Stimulated activated CD4-positive, alpha-beta T cell treated with anti-CD3 and anti-CD28 coated beads, Interleukin-1b, Interleukin-23, amount 100 ng/mL, for 4 hours (primary cell): ENCODE data around the gene GPHN.
"Not testable (repeated sequence)": the region's sequence is repeated elsewhere in the genome, so short reads cannot be mapped to it uniquely, and the experiment has no call there.

Experiments used
- DNase-seq, 2 donors: peaks; one replicate each; pipeline ENCODE4 v3.0.0-alpha.2; 2020; ENCODE audit warnings: low read depth in 2 of 2

Gene GPHN

GRCh38 chr14:66501592-66501991, 6.4 kb upstream of the GPHN start:
- no peak for DNase-seq

DNA sequence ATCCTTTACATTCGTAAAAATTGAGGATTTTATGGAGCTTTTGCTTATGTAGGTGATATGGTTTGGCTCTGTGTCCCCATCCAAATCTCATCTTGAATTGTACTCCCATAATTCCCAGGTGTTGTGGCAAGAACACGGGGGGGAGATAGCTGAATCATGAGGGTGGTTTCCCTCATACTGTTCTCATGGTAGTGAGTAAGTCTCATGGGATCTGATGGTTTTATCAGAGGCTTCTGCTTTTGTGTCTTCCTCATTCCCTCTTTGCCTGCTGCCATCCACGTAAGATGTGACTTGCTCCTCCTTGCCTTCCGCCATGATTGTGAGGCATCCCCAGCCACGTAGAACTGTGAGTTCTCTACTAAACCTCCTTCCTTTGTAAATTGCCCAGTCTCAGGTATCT, 5.1 kb upstream of the GPHN start:
- DNase-seq, result not testable (repeated sequence)

- no peak for DNase-seq
These were observed 4.4 kb upstream of the GPHN start for GRCh38 chr14:66503532-66503931.

DNA sequence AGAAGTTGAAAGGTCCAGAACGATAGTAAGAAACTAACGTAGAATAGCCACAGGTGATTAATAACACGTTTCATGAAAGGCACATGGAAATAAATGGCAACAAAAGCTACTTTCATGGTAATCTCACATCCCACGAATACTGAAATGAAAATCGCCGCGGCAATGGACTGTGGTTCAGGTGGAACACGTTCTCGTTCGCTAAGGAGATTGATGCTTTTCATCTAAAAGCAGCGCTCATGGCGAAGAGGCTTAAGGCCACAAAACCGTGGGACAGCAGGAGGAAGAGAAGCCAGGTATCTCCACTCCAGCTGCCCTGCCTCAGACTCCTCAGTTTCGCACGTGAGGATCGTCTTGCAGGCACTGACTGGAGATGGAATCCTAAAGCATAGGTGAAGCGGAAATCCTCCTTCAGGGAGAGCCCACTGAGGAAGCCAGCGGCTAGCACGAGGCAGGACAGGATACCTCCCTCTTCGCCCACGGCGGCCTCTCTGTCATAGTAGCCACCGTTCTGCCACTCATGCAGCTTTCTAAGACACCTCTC, 696 bp upstream of the GPHN start:
- DNase-seq, result no peak

- peak in 1 of 2 donors; percentile 22 for DNase-seq
These were observed 549 bp downstream of the GPHN start for GRCh38 chr14:66508547-66508845.

DNA sequence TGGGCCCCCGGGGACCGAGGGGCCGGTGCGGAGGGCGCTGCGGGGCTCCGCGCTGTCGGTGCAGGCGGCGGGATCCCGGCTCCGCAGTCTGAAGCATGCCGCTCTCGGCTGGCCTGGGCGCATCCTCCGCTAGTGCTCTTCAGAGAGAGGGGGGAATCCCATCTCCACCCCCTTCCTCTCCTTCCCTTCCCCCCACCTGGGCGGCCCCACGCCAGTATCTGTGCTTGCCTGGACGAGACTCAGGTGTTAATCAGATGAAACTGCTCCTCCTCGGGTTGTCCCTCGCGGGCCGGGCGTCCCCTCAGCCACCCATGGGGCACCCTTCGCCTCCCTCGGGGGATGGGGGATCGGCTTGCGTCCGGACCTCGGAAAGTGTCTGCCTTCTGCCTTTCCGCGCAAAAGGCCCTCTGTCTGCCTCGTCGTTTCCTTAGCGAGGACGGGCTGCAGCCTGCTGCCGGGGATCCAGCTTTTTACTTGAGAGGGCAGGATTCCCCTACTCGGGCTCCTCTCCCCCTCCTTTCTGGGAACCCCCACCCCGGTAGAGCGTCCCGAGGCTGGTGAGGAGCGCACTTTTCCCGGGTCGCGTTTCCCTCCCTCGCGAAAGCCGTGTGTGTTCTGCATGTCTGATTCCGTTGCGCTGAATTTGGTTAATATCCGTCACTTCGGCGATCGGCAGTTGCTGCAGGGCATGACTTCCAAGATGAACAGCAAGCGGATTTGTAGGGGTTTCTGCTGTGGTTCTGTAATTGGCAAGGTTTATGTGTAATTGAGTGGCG, 1.1 kb downstream of the GPHN start:
- DNase-seq, result peak; percentile 33 to 55

GRCh38 chr14:66509874-66510273, 1.9 kb downstream of the GPHN start:
- DNase-seq, result no peak

DNA sequence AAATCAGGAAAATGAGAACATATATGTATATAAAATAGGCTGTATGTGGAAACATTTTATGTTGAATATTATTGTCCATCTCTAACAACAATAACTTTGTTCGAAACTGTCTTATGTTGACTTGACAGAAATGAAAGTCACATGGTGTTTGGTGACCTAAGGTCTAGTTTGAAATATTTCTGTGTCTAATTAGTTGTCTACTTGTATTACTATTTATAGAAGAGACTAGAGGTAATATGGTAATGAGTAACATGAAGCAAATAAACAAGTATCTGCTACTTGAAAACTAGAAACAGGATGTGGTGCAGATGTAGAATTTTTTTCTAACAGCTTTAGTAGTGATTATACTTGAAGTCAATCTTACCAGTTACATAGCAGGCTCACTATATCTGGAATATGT, 3.9 kb downstream of the GPHN start:
- no peak for DNase-seq

DNA sequence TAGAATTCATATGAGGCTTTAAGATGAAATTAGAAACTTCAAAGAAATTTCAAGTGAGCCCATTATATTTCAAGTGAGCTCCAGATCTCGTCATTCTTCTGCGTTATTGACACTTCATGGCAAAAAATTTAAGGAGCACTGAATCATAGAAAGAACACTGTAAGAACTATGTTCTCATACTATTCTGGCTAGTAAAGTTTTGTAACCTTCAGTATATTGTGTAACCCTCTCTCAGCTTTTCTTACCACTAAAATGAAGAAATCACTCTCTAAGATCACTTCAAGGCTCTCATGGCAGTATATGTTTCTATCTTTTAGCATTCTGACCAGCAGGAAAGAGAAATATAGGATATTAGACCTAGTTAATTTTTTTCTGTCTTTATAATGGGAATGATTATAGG, 6.3 kb downstream of the GPHN start:
- no peak for DNase-seq

GRCh38 chr14:66530526-66530925, 22.6 kb downstream of the GPHN start:
- no peak for DNase-seq

DNA sequence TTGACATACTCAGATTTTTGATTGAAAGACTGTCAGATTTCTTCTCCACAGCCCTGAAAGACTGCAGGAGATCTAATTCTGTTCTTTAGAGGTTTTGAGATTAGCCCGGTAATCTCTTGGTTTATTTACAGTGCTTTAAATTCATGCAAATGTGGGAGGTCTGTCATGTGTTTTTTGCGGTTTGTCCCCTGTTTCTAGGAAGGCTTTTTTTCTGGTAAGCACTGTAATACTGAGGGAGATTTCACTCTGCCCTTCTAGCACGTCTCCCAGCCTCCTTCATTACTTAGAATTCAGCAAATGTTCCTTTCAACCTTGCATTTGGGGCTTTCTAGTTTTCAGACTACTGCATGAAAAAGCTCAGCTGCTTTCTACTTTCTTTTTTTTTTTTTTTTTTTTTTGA, 31.1 kb downstream of the GPHN start:
- DNase-seq, result no peak

DNA sequence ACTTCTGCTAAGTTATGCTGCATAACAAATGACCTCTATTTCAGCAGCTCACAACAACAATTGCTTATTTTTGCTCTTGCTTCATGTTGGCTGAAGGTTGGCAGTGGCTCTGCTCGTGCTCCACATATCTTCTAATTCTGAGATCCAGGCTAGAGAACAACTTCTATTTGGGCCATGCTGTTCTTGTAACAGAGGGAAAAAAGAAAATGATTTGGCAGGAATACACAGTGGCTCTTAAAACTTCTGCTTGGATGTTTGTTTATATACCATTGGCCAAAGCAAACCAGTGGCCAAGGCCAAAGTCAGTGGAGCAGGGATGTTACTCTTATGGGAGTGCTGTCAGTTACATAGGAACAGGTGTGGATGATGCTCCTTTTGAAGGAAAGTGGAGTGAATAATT, 32.1 kb downstream of the GPHN start:
- DNase-seq, result no peak

DNA sequence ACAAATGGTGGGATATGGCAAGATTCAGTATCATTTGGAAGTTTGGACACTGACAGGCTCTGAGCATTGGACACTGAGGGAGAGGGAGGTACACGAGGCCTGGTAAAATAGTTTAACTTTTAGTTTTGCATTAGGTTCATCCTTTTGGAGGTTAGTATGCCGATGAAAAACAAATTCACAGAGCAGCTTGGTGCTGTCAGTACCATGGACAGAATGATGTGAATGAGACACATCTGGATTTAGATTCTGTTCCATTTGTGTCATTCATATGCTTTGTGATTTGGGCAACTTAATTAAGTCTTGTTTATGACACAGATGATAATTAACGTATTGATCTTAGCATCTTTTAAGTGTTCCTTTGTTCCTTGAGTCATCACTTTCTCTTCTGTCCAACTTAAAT, 33.7 kb downstream of the GPHN start:
- no peak for DNase-seq

DNA sequence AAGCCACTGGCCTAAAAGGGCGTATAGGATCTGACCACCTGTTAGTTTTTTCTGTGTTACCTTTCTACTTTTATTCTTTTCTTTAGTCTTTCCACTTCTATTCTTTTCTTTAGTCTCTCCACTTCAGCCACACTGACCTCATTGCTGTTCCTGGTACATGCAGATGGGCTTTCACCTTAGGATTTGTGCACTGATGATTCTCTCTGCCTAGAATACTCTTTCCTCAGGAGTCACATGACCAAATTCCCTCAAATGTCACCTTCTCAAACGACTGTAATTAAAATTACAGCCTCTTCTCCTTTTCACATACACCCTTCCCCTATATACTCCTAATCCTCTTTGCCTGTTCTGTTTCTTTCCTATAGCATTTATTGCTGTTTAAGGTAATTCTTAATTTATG, 36.0 kb downstream of the GPHN start:
- DNase-seq, result no peak

- DNase-seq, result not testable (repeated sequence)
These were observed 37.2 kb downstream of the GPHN start for GRCh38 chr14:66545191-66545590.

GRCh38 chr14:66545751-66546150, 37.8 kb downstream of the GPHN start:
- not testable (repeated sequence) for DNase-seq

- DNase-seq, result no peak
These were observed 55.8 kb downstream of the GPHN start for GRCh38 chr14:66563731-66564130.

DNA sequence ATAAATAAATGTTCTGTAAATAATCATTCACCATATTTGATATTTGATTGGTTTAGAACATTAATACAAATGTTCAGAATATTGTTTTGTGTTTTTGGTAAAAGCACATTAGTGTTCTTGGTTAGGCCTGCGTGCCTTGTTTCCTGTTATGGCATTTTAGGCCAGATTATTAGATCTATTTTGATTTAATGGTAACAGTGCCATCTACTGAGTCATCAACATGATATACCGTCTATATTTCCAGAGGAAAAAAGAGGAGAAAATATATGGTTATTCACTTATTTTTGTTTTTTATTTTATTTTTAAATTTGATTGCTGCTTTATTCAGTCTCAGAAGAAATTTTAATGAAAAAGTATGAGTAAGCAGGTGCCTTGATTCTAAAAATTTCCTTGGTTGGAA, 60.3 kb downstream of the GPHN start:
- no peak for DNase-seq

DNA sequence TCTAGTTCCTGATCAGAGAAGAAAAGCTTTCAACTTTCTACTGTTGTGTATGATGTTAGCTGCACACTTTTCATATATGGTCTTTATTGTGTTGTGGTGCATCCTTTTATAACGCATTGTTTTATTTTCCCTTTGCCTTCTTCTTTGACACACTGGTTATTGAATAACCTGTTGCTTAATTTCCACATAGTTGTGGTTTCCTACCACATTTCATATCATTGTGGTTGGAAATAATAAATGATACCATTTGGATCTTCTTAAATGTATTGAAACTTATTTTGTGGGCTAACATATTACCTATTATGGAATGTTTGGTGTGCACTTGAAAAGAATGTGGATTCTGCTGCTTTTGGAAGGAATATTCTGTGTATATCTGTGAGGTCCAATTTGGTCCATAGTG, 64.9 kb downstream of the GPHN start:
- no peak for DNase-seq

- no peak for DNase-seq
These were observed 67.1 kb downstream of the GPHN start for GRCh38 chr14:66575014-66575413.

DNA sequence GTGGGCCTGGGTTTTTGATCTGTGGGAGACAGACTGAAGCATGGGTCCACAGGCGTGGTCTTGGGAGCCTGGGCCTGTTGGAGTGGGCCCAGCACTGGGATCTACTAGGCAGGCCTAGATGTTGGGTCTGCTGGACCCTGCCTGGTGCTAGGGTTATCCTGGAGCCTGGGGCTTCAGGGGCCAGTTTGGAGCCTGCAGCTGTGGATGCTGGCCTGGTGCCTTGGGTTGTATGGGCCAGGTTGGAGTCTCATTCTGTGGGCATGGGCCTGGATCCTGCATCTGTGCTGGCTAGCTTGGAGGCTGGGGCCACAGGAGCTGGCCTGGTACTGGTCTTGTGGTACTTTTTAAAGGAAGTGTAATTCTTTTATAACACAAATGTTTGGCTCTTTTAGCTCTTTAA, 68.0 kb downstream of the GPHN start:
- DNase-seq, result no peak

DNA sequence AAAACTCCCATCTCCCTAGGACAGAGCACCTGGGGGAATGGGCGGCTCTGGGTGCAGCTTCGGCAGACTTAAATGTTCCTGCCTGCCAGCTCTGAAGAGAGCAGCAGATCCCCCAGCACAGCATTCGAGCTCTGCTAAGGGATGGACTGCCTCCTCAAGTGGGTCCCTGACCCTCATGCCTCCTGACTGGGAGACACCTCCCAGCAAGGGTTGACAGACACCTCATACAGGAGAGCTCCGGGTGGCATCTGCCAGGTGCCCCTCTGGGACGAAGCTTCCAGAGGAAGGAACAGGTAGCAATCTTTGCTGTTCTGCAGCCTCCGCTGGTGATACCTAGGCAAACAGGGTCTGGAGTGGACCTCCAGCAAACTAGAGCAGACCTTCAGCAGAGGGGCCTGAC, 79.8 kb downstream of the GPHN start:
- DNase-seq, result not testable (repeated sequence)

GRCh38 chr14:66595394-66595793, 87.4 kb downstream of the GPHN start:
- DNase-seq, result no peak
